GM18909 (cell line): ENCODE data around the gene SND1.

Experiments used
- ATAC-seq: cut with Tn5 transposase; IDR thresholded peaks from one replicate; pipeline ENCODE4 v1.9.1; 2021; ENCODE audit warnings: mild to moderate bottlenecking; ENCODE audit not compliant: unreplicated experiment, poor library complexity

SND1 gene

GRCh38 chr7:128000854-128001265 lies 348.9 kb downstream of the SND1 start:
- peak; percentile 73 for ATAC-seq

GRCh38 chr7:128003167-128003566 lies 351.2 kb downstream of the SND1 start:
- peak; percentile 60 for ATAC-seq

GRCh38 chr7:128003787-128004186 lies 351.8 kb downstream of the SND1 start:
- no peak for ATAC-seq

GRCh38 chr7:128004623-128005022 lies 352.6 kb downstream of the SND1 start:
- no peak for ATAC-seq

- ATAC-seq, result no peak
Measured at GRCh38 chr7:128005117-128005516, 353.1 kb downstream of the SND1 start.

GRCh38 chr7:128005759-128006159 lies 353.8 kb downstream of the SND1 start:
- ATAC-seq, result no peak

- ATAC-seq, result no peak
Measured at GRCh38 chr7:128006550-128007302, 354.7 kb downstream of the SND1 start.

- ATAC-seq, result no peak
Measured at GRCh38 chr7:128007303-128007680, 355.3 kb downstream of the SND1 start.

- ATAC-seq, result no peak
Measured at GRCh38 chr7:128008141-128008540, 356.1 kb downstream of the SND1 start.

GRCh38 chr7:128008744-128009143 lies 356.8 kb downstream of the SND1 start:
- ATAC-seq, result no peak

- ATAC-seq, result no peak
Measured at GRCh38 chr7:128010391-128011127, 358.6 kb downstream of the SND1 start.

GRCh38 chr7:128011131-128011661 lies 359.2 kb downstream of the SND1 start:
- no peak for ATAC-seq

GRCh38 chr7:128014811-128015210 lies 362.8 kb downstream of the SND1 start:
- no peak for ATAC-seq

- ATAC-seq, result no peak
Measured at GRCh38 chr7:128017460-128017859, 365.5 kb downstream of the SND1 start.

GRCh38 chr7:128017862-128018845 lies 366.2 kb downstream of the SND1 start:
- no peak for ATAC-seq

- ATAC-seq, result no peak
Measured at GRCh38 chr7:128019288-128019687, 367.3 kb downstream of the SND1 start.

- ATAC-seq, result no peak
Measured at GRCh38 chr7:128020159-128020558, 368.2 kb downstream of the SND1 start.

- no peak for ATAC-seq
Measured at GRCh38 chr7:128021366-128021765, 369.4 kb downstream of the SND1 start.

- ATAC-seq, result no peak
Measured at GRCh38 chr7:128022631-128023532, 370.9 kb downstream of the SND1 start.
